GM18870 (cell line): ENCODE results near the gene RMND1.

Source experiments
- ATAC-seq: cut with Tn5 transposase; IDR thresholded peaks from one replicate; pipeline ENCODE4 v1.9.1; 2021; ENCODE audit warnings: moderate library complexity; ENCODE audit not compliant: unreplicated experiment

The RMND1 gene

GRCh38 chr6:151425561-151425960 is 26.4 kb downstream of the RMND1 start:
- ATAC-seq, result no peak

GRCh38 chr6:151422981-151423380 is 28.9 kb downstream of the RMND1 start:
- ATAC-seq, result no peak

- ATAC-seq, result no peak
These were observed 34.4 kb downstream of the RMND1 start for GRCh38 chr6:151417477-151417876.

- ATAC-seq, result no peak
These were observed 37.2 kb downstream of the RMND1 start for GRCh38 chr6:151414641-151415260.

GRCh38 chr6:151413372-151414145 is 38.4 kb downstream of the RMND1 start:
- no peak for ATAC-seq

- no peak for ATAC-seq
These were observed 39.0 kb downstream of the RMND1 start for GRCh38 chr6:151412909-151413308.

- no peak for ATAC-seq
These were observed 42.2 kb downstream of the RMND1 start for GRCh38 chr6:151409679-151410078.

GRCh38 chr6:151409260-151409659 is 42.7 kb downstream of the RMND1 start:
- ATAC-seq, result peak; percentile 89

GRCh38 chr6:151408858-151409257 is 43.1 kb downstream of the RMND1 start:
- no peak for ATAC-seq

- no peak for ATAC-seq
These were observed 48.0 kb downstream of the RMND1 start for GRCh38 chr6:151403919-151404308.

- ATAC-seq, result no peak
These were observed 49.7 kb downstream of the RMND1 start for GRCh38 chr6:151402228-151402627.

- no peak for ATAC-seq
These were observed 51.5 kb downstream of the RMND1 start for GRCh38 chr6:151400473-151400872.

- no peak for ATAC-seq
These were observed 52.2 kb downstream of the RMND1 start for GRCh38 chr6:151399679-151400078.

- ATAC-seq, result no peak
These were observed 58.5 kb downstream of the RMND1 start for GRCh38 chr6:151393410-151393809.

- ATAC-seq, result no peak
These were observed 59.5 kb downstream of the RMND1 start for GRCh38 chr6:151392427-151392826.

GRCh38 chr6:151391471-151392413 is 60.2 kb downstream of the RMND1 start, which contains the start of gene ZBTB2:
Gene ZBTB2 (minus strand): TSS chr6:151391559. CDS start chr6:151373637, 17,922 bp downstream.
- ATAC-seq, result peak; percentile 29

GRCh38 chr6:151390851-151391470 is 61.0 kb downstream of the RMND1 start:
- no peak for ATAC-seq

- ATAC-seq, result peak; percentile 80
These were observed 61.6 kb downstream of the RMND1 start for GRCh38 chr6:151390276-151390850.

- ATAC-seq, result peak; percentile 40
These were observed 62.2 kb downstream of the RMND1 start for GRCh38 chr6:151389618-151390275.
